PC-9 (cell line): Measurements from ENCODE around the gene ADAMTSL1. TPM values are rescaled to one million over a fixed set of nuclear protein-coding genes. Genes with fewer than 3 reads are reported as not detected.

ENCODE experiments used
- BruUV-seq: library from RNA; stranded (reverse); fragments of 400-500 nt; replicated peaks from 2 replicates; lab custom pipeline; 2021; lab: Mats Ljungman, UMichigan
- CTCF ChIA-PET: fragments of 300-600 bp; sonication (Branson Sonifier 250); formaldehyde crosslinking; loops from one replicate; lab custom pipeline; 2022; ENCODE audit warnings: antibody characterized with exemption; lab: Charles Lee
- POLR2A ChIA-PET: fragments of 300-600 bp; sonication (Branson Sonifier 250); formaldehyde crosslinking; loops from one replicate; lab custom pipeline; 2022; ENCODE audit warnings: antibody characterized with exemption; ENCODE audit not compliant: unreplicated experiment; lab: Charles Lee
- DNase-seq, 2 experiments: peaks; one replicate each; pipeline versions ENCODE4 v3.0.0 to v3.0.0-alpha.2; 2015 to 2022; ENCODE audit warnings: mixed read lengths in 1 of 2
- H2AFZ ChIP-seq: fragments of 200-600 bp; sonication (generic); 2 replicates; pipeline ENCODE4 v1.8.1; 2017; ENCODE audit warnings: antibody characterized with exemption
- H3F3A ChIP-seq: fragments of 200-600 bp; sonication (generic); 2 replicates; pipeline ENCODE4 v1.8.1; 2017; ENCODE audit warnings: antibody characterized with exemption, mild to moderate bottlenecking, low read depth; ENCODE audit not compliant: insufficient read depth
- H3K27ac ChIP-seq: fragments of 200-600 bp; sonication (generic); 2 replicates; pipeline ENCODE4 v1.6.1; 2016; ENCODE audit warnings: mixed run types
- H3K27me3 ChIP-seq: fragments of 200-600 bp; sonication (generic); 2 replicates; pipeline ENCODE4 v1.6.1; 2016; ENCODE audit warnings: low read depth, mixed run types; ENCODE audit not compliant: insufficient read depth
- H3K36me3 ChIP-seq: fragments of 200-600 bp; sonication (generic); 2 replicates; pipeline ENCODE4 v1.6.1; 2016; ENCODE audit warnings: low read depth, mixed run types
- H3K4me1 ChIP-seq: fragments of 200-600 bp; sonication (generic); replicated peaks from 2 replicates; pipeline ENCODE4 v1.6.1; 2016; ENCODE audit warnings: mixed run types; ENCODE audit not compliant: insufficient read depth
- H3K4me2 ChIP-seq: fragments of 200-600 bp; sonication (generic); 2 replicates; pipeline ENCODE4 v1.6.1; 2017; ENCODE audit warnings: mixed run types
- H3K4me3 ChIP-seq: fragments of 200-600 bp; sonication (generic); 2 replicates; pipeline ENCODE4 v1.6.1; 2016; ENCODE audit warnings: mixed run types
- H3K79me2 ChIP-seq: fragments of 200-600 bp; sonication (generic); 2 replicates; pipeline ENCODE4 v1.6.1; 2017; ENCODE audit warnings: low read depth, mixed run types
- H3K9me2 ChIP-seq: fragments of 200-600 bp; sonication (generic); 2 replicates; pipeline ENCODE4 v1.8.1; 2017; ENCODE audit warnings: mild to moderate bottlenecking; ENCODE audit not compliant: insufficient read depth
- H3K9me3 ChIP-seq: fragments of 200-600 bp; sonication (generic); 2 replicates; pipeline ENCODE4 v1.8.1; 2016; ENCODE audit warnings: low read depth; ENCODE audit not compliant: insufficient read depth
- H4K20me1 ChIP-seq: fragments of 200-600 bp; sonication (generic); 2 replicates; pipeline ENCODE4 v1.8.1; 2017; ENCODE audit not compliant: insufficient read depth
- EZH2 ChIP-seq: fragments of 200-600 bp; sonication (generic); IDR thresholded peaks from 2 replicates; pipeline ENCODE4 v1.8.0; 2017; ENCODE audit warnings: antibody characterized with exemption, low read depth
- intact Hi-C: fragments of 100-400 bp; cut with micrococcal nuclease; formaldehyde crosslinking; loops from one replicate; pipeline ENCODE4 v1.10.0; 2022; ENCODE audit not compliant: unreplicated experiment
- total RNA-seq: library from RNA; stranded (reverse); gene quantifications from 2 replicates; pipeline ENCODE4 v1.2.3, GENCODE V29; 2021
- TF ChIP-seq, protein P1 (sequence below): fragments of 200-600 bp; sonication (generic); conservative IDR thresholded peaks from 2 replicates; pipeline ENCODE4 v1.6.1; 2017; ENCODE audit warnings: mixed run types, antibody characterized with exemption, mild to moderate bottlenecking, moderate library complexity

Gene ADAMTSL1
- total RNA-seq, 1 experiment from 2014 or later = not detected

DNA sequence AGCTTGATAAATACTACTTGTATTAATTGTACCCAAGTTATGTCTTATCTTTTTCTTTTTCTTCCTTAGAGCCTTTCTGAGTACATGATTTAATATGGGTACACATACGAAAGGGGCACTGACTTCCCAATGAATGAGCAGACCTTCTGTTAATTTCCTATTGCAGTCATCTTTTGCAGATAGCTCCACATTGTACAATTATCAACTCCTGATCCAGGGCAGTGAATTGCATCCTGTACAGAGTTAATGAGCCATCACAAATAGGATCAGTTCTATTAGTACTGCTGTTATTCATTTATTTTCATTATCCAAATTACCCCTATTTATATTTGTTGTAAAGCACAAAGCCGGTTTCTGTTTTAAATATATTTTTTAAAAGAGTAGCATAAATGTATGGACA, 105.6 kb downstream of the ADAMTSL1 start:
- no peaks in the 10 kb centered on the region for H3F3A ChIP-seq
- CTCF ChIA-PET = no interaction called here
- no peaks in the 10 kb centered on the region for H3K79me2 ChIP-seq

DNA sequence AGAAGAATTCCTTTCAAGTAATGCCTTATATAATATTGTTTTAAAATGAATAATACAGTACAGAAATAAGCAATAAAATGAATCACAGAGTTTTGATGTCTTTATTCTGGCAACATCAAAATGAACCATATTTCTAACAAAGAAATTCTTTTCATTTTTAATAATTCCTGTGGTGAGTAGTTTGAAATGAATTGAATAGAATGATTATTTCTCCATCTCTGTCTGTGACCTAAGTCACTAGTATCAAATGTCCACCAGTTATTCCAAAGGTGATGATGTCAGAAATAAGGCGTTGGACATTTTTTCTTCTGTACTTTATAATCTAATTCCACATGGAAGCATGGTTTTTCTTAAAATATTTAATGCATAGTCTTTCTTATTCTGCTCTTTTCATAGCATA, 106.2 kb downstream of the ADAMTSL1 start:
- H3K79me2 ChIP-seq = no peaks in the 10 kb centered on the region
- H4K20me1 ChIP-seq = no peaks in the 10 kb centered on the region
- intact Hi-C loops = no loop called here
- no peak overlapping the region for H3K27ac ChIP-seq
- TF ChIP-seq, protein P1, sequence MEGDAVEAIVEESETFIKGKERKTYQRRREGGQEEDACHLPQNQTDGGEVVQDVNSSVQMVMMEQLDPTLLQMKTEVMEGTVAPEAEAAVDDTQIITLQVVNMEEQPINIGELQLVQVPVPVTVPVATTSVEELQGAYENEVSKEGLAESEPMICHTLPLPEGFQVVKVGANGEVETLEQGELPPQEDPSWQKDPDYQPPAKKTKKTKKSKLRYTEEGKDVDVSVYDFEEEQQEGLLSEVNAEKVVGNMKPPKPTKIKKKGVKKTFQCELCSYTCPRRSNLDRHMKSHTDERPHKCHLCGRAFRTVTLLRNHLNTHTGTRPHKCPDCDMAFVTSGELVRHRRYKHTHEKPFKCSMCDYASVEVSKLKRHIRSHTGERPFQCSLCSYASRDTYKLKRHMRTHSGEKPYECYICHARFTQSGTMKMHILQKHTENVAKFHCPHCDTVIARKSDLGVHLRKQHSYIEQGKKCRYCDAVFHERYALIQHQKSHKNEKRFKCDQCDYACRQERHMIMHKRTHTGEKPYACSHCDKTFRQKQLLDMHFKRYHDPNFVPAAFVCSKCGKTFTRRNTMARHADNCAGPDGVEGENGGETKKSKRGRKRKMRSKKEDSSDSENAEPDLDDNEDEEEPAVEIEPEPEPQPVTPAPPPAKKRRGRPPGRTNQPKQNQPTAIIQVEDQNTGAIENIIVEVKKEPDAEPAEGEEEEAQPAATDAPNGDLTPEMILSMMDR = no peak
- TF ChIP-seq EZH2 = no peak
- no peak overlapping the region for H3K4me2 ChIP-seq
- no peaks in the 10 kb centered on the region for H3K4me1 ChIP-seq
- H2AFZ ChIP-seq = no peak overlapping the region
- no peaks in the 10 kb centered on the region for H3K9me3 ChIP-seq
- no peaks in the 10 kb centered on the region for H3F3A ChIP-seq
- no peaks in the 10 kb centered on the region for H3K36me3 ChIP-seq
- no peaks in the 10 kb centered on the region for H3K9me2 ChIP-seq
- ChIA-PET CTCF (no interaction called here), POLR2A (no interaction called here)
- no peak for DNase-seq
- H3K4me3 ChIP-seq = no peak overlapping the region
- H3K27me3 ChIP-seq = no peaks in the 10 kb centered on the region
- BruUV-seq = no TSS peak

More for the DNA sequence above, 105.6 kb downstream of the ADAMTSL1 start:
- Histone ChIP-seq H3K9me2 (no peaks in the 10 kb centered on the region), H3K9me3 (no peaks in the 10 kb centered on the region), H2AFZ (no peak overlapping the region), H3K27ac (no peak overlapping the region), H3K36me3 (no peaks in the 10 kb centered on the region), H3K4me3 (no peak overlapping the region), H3K4me1 (no peaks in the 10 kb centered on the region), H3K27me3 (no peaks in the 10 kb centered on the region), H4K20me1 (no peaks in the 10 kb centered on the region), H3K4me2 (no peak overlapping the region)
- no peak for DNase-seq
- POLR2A ChIA-PET = no interaction called here
- intact Hi-C loops = no loop called here
- BruUV-seq = no TSS peak
- TF ChIP-seq EZH2 = no peak
- TF ChIP-seq, protein P1 = no peak

DNA sequence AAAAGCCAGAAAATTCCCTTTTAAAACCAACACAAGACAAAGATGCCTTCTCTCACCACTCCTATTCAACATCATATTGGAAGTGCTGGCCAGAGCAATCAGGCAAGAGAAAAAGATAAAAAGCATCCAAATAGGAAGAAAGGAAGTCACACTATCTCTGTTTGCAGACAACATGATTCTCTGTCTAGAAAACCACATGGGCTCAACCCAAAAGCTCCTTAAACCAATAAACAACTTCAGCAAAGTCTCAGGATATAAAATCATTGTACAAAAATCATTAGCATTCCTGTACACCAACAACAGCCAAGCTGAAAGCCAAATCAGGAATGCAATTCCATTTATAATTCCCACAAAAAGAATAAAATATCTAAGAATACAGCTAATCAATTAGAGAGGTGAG, 112.0 kb downstream of the ADAMTSL1 start:
- intact Hi-C loops = no loop called here
- no peak overlapping the region for H3K4me2 ChIP-seq
- no peaks in the 10 kb centered on the region for H3K36me3 ChIP-seq
- no peak for DNase-seq
- no peaks in the 10 kb centered on the region for H3K79me2 ChIP-seq
- no peaks in the 10 kb centered on the region for H3K4me1 ChIP-seq
- no peak overlapping the region for H2AFZ ChIP-seq
- no peaks in the 10 kb centered on the region for H4K20me1 ChIP-seq
- H3K4me3 ChIP-seq = no peak overlapping the region
- TF ChIP-seq EZH2 = no peak
- TF ChIP-seq, protein P1 = no peak
- no peaks in the 10 kb centered on the region for H3F3A ChIP-seq
- no peaks in the 10 kb centered on the region for H3K9me2 ChIP-seq
- BruUV-seq = no TSS peak
- no peak overlapping the region for H3K27ac ChIP-seq
- H3K9me3 ChIP-seq = no peaks in the 10 kb centered on the region
- ChIA-PET POLR2A (no interaction called here), CTCF (no interaction called here)
- H3K27me3 ChIP-seq = no peaks in the 10 kb centered on the region
